Measurements from ENCODE around the gene WDR35.

The WDR35 gene

GRCh38 chr2:19988600-19988999, 1.3 kb downstream of the WDR35 start:
- no peaks in the 10 kb centered on the region for H3K9me3 ChIP-seq (replicated peaks; ENCODE audit: insufficient read depth, low read length)
- H3K79me2 ChIP-seq (ENCODE audit: low read length), result no peaks in the 10 kb centered on the region
- H3K4me1 ChIP-seq (ENCODE audit: low read length), result no peaks in the 10 kb centered on the region
- TF ChIP-seq EZH2phosphoT487 (IDR thresholded peaks at IDR 0.05; ENCODE audit: low read length), result no peak
- TF ChIP-seq CTCF (IDR thresholded peaks at IDR 0.05; ENCODE audit: low read length), result no peak
- TF ChIP-seq EZH2 (optimal IDR thresholded peaks at IDR 0.05; ENCODE audit: low read depth, low read length), result no peak
- H3K4me3 ChIP-seq (ENCODE audit: low read length), result no peak overlapping the region
- no peak overlapping the region for H3K27ac ChIP-seq (ENCODE audit: low read length)
- H3K36me3 ChIP-seq (replicated peaks; ENCODE audit: insufficient read depth, low read length), result no peaks in the 10 kb centered on the region
- no peak overlapping the region for H3K9ac ChIP-seq (ENCODE audit: low read length)
- no peak overlapping the region for H2AFZ ChIP-seq (ENCODE audit: low read length)
- no peaks in the 10 kb centered on the region for H3K9me2 ChIP-seq (replicated peaks; ENCODE audit: insufficient read depth, low read length)
- H3K27me3 ChIP-seq (replicated peaks; ENCODE audit: insufficient read depth, low read length), result no peaks in the 10 kb centered on the region
- no peaks in the 10 kb centered on the region for H3F3A ChIP-seq (ENCODE audit: insufficient read depth, low read length)
- no peak for DNase-seq
- H3K4me2 ChIP-seq (ENCODE audit: low read depth, low read length), result no peak overlapping the region; the same call in 1 of the 2 replicates
- H4K20me1 ChIP-seq (ENCODE audit: insufficient read depth, low read length), result no peaks in the 10 kb centered on the region

- Histone ChIP-seq H3K9me2 (replicated peaks; ENCODE audit: insufficient read depth, low read length) (no peaks in the 10 kb centered on the region), H3K9me3 (replicated peaks; ENCODE audit: insufficient read depth, low read length) (no peaks in the 10 kb centered on the region), H2AFZ (ENCODE audit: low read length) (no peak overlapping the region), H3K79me2 (ENCODE audit: low read length) (no peaks in the 10 kb centered on the region), H3K36me3 (replicated peaks; ENCODE audit: insufficient read depth, low read length) (no peaks in the 10 kb centered on the region), H3K4me2 (ENCODE audit: low read depth, low read length) (no peak overlapping the region), H3K9ac (ENCODE audit: low read length) (no peak overlapping the region), H4K20me1 (ENCODE audit: insufficient read depth, low read length) (no peaks in the 10 kb centered on the region), H3K27ac (ENCODE audit: low read length) (no peak overlapping the region), H3K4me1 (ENCODE audit: low read length) (no peaks in the 10 kb centered on the region), H3K4me3 (ENCODE audit: low read length) (no peak overlapping the region), H3F3A (ENCODE audit: insufficient read depth, low read length) (no peaks in the 10 kb centered on the region), H3K27me3 (replicated peaks; ENCODE audit: insufficient read depth, low read length) (no peaks in the 10 kb centered on the region)
- peak; percentile 30 for DNase-seq
- no peak for TF ChIP-seq CTCF (IDR thresholded peaks at IDR 0.05; ENCODE audit: low read length)
- TF ChIP-seq EZH2 (optimal IDR thresholded peaks at IDR 0.05; ENCODE audit: low read depth, low read length), result no peak
- TF ChIP-seq EZH2phosphoT487 (IDR thresholded peaks at IDR 0.05; ENCODE audit: low read length), result no peak
These were observed 2.0 kb downstream of the WDR35 start for GRCh38 chr2:19987936-19988335.

DNA sequence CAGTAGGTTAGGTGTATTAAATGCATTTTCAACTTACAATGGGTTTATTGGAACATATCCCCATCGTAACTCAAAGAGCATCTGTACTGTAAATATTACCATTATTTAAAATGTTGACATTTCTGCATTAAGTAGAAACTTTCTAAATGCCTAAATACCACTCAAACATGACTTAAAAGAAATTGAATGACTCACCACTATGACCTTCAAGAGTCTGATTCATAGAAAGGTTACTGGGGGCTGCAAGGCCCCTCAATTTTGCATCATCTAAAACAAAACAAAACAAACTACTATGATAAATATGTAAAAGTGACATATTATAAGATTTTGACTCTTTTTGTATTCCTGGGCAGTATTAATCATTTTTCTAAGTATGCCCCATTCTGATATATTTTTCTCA, 7.6 kb downstream of the WDR35 start:
- no peaks in the 10 kb centered on the region for H3K79me2 ChIP-seq (ENCODE audit: low read length)
- H3K36me3 ChIP-seq (replicated peaks; ENCODE audit: insufficient read depth, low read length), result no peaks in the 10 kb centered on the region
- H3K9me2 ChIP-seq (replicated peaks; ENCODE audit: insufficient read depth, low read length), result no peaks in the 10 kb centered on the region
- DNase-seq, result no peak
- no peak overlapping the region for H3K4me3 ChIP-seq (ENCODE audit: low read length)
- no peak overlapping the region for H2AFZ ChIP-seq (ENCODE audit: low read length)
- no peaks in the 10 kb centered on the region for H3F3A ChIP-seq (ENCODE audit: insufficient read depth, low read length)
- no peak overlapping the region for H3K9ac ChIP-seq (ENCODE audit: low read length)
- no peaks in the 10 kb centered on the region for H3K4me1 ChIP-seq (ENCODE audit: low read length)
- TF ChIP-seq CTCF (IDR thresholded peaks at IDR 0.05; ENCODE audit: low read length), result no peak
- no peak for TF ChIP-seq EZH2phosphoT487 (IDR thresholded peaks at IDR 0.05; ENCODE audit: low read length)
- no peak for TF ChIP-seq EZH2 (optimal IDR thresholded peaks at IDR 0.05; ENCODE audit: low read depth, low read length)
- no peaks in the 10 kb centered on the region for H3K27me3 ChIP-seq (replicated peaks; ENCODE audit: insufficient read depth, low read length)
- H3K4me2 ChIP-seq (ENCODE audit: low read depth, low read length), result no peak overlapping the region
- no peaks in the 10 kb centered on the region for H4K20me1 ChIP-seq (ENCODE audit: insufficient read depth, low read length)
- no peaks in the 10 kb centered on the region for H3K9me3 ChIP-seq (replicated peaks; ENCODE audit: insufficient read depth, low read length)
- no peak overlapping the region for H3K27ac ChIP-seq (ENCODE audit: low read length)

Measured in MM.1S (cell line).